OCI-LY1 (cell line): ENCODE data around the gene LRP10.

ENCODE experiments used
- EZH2 ChIP-seq: fragments of 200-600 bp; sonication (generic), shearing (Covaris generic); IDR thresholded peaks from 2 replicates; pipeline ENCODE4 v1.8.0; 2017; ENCODE audit warnings: borderline replicate concordance, mixed run types, mild to moderate bottlenecking, antibody characterized with exemption, low read length, moderate library complexity, mixed read lengths
- TF ChIP-seq, protein P1 (sequence below): fragments of 200-600 bp; sonication (generic), shearing (Covaris generic); IDR thresholded peaks from 2 replicates; pipeline ENCODE4 v1.5.1; 2017; ENCODE audit warnings: mild to moderate bottlenecking, antibody characterized with exemption, low read length, moderate library complexity, mixed read lengths

DNA sequence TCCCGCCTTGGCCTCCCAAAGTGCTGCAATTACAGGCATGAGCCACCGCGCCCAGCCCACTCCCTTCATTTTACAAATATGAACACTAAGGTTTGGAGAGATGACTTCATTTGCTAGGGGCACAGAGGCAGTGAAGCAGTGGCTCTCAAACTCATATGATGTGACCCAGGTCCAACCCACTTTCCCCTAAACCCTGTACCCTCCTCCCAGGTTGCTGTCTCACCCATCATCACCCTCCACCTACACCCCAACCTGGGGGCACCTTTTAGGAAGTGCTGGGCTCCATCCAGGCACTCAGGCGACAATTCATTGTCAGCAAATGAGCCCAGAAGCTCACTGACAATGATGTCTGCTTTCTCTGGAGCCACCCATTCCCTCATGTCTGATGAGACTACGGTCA is 52.2 kb downstream of the LRP10 start:
- TF ChIP-seq, protein P1, sequence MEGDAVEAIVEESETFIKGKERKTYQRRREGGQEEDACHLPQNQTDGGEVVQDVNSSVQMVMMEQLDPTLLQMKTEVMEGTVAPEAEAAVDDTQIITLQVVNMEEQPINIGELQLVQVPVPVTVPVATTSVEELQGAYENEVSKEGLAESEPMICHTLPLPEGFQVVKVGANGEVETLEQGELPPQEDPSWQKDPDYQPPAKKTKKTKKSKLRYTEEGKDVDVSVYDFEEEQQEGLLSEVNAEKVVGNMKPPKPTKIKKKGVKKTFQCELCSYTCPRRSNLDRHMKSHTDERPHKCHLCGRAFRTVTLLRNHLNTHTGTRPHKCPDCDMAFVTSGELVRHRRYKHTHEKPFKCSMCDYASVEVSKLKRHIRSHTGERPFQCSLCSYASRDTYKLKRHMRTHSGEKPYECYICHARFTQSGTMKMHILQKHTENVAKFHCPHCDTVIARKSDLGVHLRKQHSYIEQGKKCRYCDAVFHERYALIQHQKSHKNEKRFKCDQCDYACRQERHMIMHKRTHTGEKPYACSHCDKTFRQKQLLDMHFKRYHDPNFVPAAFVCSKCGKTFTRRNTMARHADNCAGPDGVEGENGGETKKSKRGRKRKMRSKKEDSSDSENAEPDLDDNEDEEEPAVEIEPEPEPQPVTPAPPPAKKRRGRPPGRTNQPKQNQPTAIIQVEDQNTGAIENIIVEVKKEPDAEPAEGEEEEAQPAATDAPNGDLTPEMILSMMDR: no peak
- no peak for TF ChIP-seq EZH2
